HUES64 (cell line): Measurements from ENCODE around the gene FRMPD2.
"Not testable (repeated sequence)": the region's sequence is repeated elsewhere in the genome, so short reads cannot be mapped to it uniquely, and the experiment has no call there.

Experiments
- H3K27ac ChIP-seq: 2 replicates; pipeline ENCODE4 v1.7.0; 2013; ENCODE audit warnings: low read depth, low read length, inconsistent platforms
- H3K27me3 ChIP-seq: 2 replicates; pipeline ENCODE4 v1.6.1; 2013; ENCODE audit warnings: mild to moderate bottlenecking, low read length; ENCODE audit not compliant: insufficient read depth
- H3K36me3 ChIP-seq: 2 replicates; pipeline ENCODE4 v1.6.1; 2013; ENCODE audit warnings: mild to moderate bottlenecking, low read length; ENCODE audit not compliant: insufficient read depth
- H3K4me1 ChIP-seq: 2 replicates; pipeline ENCODE4 v1.6.1; 2013; ENCODE audit warnings: mild to moderate bottlenecking, low read length, moderate library complexity; ENCODE audit not compliant: insufficient read depth
- H3K4me3 ChIP-seq: 2 replicates; pipeline ENCODE4 v1.5.1; 2013; ENCODE audit warnings: mild to moderate bottlenecking, low read length, moderate library complexity
- H3K9ac ChIP-seq: 2 replicates; pipeline ENCODE4 v1.6.1; 2013; ENCODE audit warnings: mild to moderate bottlenecking, low read depth, low read length
- H3K9me3 ChIP-seq: 2 replicates; pipeline ENCODE4 v1.6.1; 2013; ENCODE audit warnings: low read depth, low read length; ENCODE audit not compliant: insufficient read depth
- WGBS: fragments of 150-250, 120-280 bp; methylation state at CpG from one replicate; pipeline ENCODE4 v1.1.7; 2013; ENCODE audit warnings: missing lambda C conversion rate; 5-methylcytosine and 5-hydroxymethylcytosine counted together

Gene FRMPD2

DNA sequence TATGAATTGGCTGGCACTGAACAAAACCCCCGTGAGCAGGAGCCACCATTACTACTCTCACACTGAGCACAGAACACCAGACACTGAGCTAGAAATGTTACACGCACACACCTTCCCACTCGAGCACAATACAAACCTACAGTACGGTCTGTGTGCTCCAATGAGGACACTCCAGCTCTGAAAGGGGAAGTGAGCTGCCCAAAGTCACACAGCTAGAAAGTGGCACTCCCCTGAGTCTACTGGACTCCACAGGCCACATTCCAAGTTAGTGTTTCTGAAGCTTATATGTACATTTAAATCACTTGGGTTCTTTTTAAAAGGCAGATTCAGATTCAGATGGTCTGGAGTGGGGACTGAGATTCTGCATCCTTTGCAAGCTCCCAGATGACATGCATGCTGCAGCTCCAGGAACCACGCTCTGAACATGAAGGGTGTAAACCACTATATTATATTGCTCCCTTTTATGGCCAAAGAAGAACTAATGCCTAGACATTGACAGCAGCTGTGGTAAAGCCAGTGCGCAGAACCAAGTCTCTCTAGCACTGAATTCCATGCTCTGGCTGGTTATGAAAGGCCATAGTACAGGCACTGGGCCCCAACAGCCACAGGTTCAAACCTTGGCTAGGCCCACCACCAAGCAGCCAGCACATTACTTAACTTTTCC, 77.1 kb downstream of the FRMPD2 start:
- Histone ChIP-seq H3K36me3 (no peaks in the 10 kb centered on the region), H3K27ac (no peak overlapping the region), H3K4me1 (no peaks in the 10 kb centered on the region), H3K4me3 (no peak overlapping the region), H3K27me3 (no peaks in the 10 kb centered on the region), H3K9me3 (no peaks in the 10 kb centered on the region), H3K9ac (no peak overlapping the region)
- WGBS = 92% methylated on average over 6 of the region's 6 CpGs

- Histone ChIP-seq H3K4me3 (no peak overlapping the region), H3K9me3 (no peaks in the 10 kb centered on the region), H3K4me1 (no peaks in the 10 kb centered on the region), H3K9ac (no peak overlapping the region), H3K27ac (no peak overlapping the region), H3K27me3 (no peaks in the 10 kb centered on the region), H3K36me3 (no peaks in the 10 kb centered on the region)
- 85% methylated on average over 2 of the region's 2 CpGs for WGBS
Observed at GRCh38 chr10:48195803-48196202, 78.7 kb downstream of the FRMPD2 start.

DNA sequence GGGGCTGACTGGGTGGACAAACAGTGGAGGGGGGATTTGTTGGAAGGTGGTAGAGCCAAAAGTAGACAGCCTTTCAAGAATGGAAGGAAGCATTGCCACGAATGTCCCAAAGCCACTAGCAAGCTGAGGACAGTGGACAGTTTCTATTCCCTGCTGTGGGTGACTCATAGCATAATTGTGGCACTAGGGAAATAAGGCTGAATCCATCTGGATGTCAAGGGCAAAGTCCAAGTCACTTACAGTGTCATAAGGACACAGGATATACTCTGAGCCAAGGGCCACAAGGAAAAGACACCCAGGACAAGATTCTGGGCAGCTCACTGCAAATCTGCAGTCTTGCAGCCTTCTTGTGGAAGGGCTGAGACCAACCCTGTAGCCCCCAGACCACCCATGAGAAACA, 79.7 kb downstream of the FRMPD2 start:
- H3K9ac ChIP-seq = no peak overlapping the region
- H3K4me3 ChIP-seq = no peak overlapping the region
- no peak overlapping the region for H3K27ac ChIP-seq
- no peaks in the 10 kb centered on the region for H3K27me3 ChIP-seq
- no peaks in the 10 kb centered on the region for H3K4me1 ChIP-seq
- no peaks in the 10 kb centered on the region for H3K9me3 ChIP-seq
- H3K36me3 ChIP-seq = no peaks in the 10 kb centered on the region
- WGBS = 84% methylated on average over 1 of the region's 1 CpG

DNA sequence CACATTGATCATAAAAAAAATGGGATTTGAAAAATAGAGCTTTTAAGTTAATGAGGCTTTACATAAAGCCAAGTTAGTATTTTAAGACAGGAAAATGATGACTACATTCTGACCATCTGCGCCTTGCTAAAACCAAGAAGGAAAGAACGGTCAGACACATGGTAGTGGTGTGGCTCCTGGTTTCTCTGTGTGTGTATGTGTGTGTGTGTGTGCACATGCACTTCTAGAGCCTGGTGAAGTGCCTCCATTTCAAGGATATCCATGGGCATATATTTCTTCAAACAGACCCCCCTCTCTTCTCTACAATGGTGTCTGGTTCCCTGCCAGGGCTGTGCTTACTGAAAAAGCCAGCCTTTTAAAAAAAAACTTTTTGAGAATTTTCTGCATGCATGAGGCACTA, 80.9 kb downstream of the FRMPD2 start:
- no peaks in the 10 kb centered on the region for H3K36me3 ChIP-seq
- H3K4me1 ChIP-seq = no peaks in the 10 kb centered on the region
- H3K27me3 ChIP-seq = no peaks in the 10 kb centered on the region
- H3K27ac ChIP-seq = no peak overlapping the region
- WGBS = 95% methylated on average over 2 of the region's 2 CpGs
- H3K9me3 ChIP-seq = no peaks in the 10 kb centered on the region
- H3K4me3 ChIP-seq = no peak overlapping the region
- no peak overlapping the region for H3K9ac ChIP-seq

DNA sequence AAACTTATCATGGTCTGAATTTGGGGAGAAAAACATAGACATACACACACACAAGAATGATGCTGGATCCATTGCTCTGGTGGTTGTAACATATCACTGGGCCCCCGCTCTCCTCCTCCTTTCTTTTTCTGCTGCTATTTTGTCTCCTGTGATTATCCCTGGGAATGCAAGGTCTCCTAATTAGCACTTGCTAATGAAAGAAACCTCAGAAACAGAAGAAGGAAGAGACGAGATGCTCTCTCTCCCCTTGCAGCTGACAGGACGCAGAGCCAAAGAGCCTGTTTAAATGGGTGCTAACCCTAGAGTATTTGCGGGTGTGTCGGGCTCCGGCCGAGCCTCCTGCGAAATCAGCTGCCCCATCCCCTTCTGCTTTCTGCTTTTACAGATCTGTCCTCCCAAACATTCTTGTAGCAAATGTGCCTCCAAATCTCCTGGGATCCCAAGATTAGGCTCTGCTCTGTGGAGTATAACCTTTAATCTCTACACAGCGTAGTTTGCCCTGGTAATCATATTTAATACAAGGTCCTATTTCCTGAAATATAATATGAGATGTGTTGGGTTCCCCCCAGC, 81.5 kb downstream of the FRMPD2 start:
- no peak overlapping the region for H3K9ac ChIP-seq
- H3K4me1 ChIP-seq = no peaks in the 10 kb centered on the region
- H3K27me3 ChIP-seq = no peaks in the 10 kb centered on the region
- 49% methylated on average over 8 of the region's 9 CpGs for WGBS
- no peak overlapping the region for H3K4me3 ChIP-seq
- no peaks in the 10 kb centered on the region for H3K36me3 ChIP-seq
- no peak overlapping the region for H3K27ac ChIP-seq
- no peaks in the 10 kb centered on the region for H3K9me3 ChIP-seq

GRCh38 chr10:48187713-48188485, 86.6 kb downstream of the FRMPD2 start:
- H3K9me3 ChIP-seq = no peaks in the 10 kb centered on the region
- no peaks in the 10 kb centered on the region for H3K36me3 ChIP-seq
- no peaks in the 10 kb centered on the region for H3K4me1 ChIP-seq
- no peak overlapping the region for H3K27ac ChIP-seq
- H3K4me3 ChIP-seq = no peak overlapping the region
- WGBS = 91% methylated on average over 10 of the region's 10 CpGs
- H3K27me3 ChIP-seq = no peaks in the 10 kb centered on the region
- no peak overlapping the region for H3K9ac ChIP-seq

DNA sequence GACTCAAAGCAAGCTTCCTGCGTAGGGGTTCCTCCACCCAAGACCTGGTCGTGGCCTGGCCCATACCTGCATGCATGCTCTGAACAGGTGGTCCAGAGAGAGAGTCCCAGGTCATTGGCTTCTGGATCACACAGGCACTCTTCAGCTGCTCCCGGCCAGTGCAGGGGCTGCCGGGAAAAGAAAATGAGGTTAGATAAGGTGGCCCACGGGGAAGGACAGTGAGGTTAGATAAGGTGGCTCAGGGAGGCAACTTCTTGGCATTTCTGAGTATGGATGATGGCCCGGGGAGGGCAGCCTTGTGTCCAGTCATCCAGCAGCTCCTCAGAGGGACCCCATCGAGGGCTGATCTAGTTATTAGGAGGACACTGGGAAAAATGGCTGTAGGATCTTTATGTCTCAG, 87.4 kb downstream of the FRMPD2 start:
- Histone ChIP-seq H3K4me3 (no peak overlapping the region), H3K27me3 (no peaks in the 10 kb centered on the region), H3K27ac (no peak overlapping the region), H3K9ac (no peak overlapping the region), H3K4me1 (no peaks in the 10 kb centered on the region), H3K36me3 (no peaks in the 10 kb centered on the region), H3K9me3 (no peaks in the 10 kb centered on the region)
- 92% methylated on average over 7 of the region's 7 CpGs for WGBS

DNA sequence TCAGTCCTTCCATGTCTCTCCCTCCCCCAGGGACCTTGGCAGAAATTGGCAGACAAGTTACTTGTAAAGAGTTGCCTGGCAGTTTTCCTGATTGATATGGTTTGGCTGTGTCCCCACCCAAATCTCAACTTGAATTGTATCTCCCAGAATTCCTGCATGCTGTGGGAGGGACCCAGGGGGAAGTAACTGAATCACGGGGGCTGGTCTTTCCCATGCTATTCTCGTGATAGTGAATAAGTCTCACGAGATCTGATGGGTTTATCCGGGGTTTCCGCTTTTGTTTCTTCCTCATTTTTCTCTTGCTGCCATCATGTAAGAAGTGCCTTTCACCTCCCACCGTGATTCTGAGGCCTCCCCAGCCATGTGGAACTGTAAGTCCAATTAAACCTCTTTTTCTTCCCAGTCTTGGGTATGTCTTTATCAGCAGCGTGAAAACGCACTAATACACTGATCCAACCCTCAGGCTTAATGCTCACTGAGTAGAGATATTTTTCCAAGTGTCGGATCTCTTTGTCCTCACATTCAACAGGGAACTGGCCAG, 88.2 kb downstream of the FRMPD2 start:
- H3K4me3 ChIP-seq, H3K27me3 ChIP-seq: not testable (repeated sequence)
- 91% methylated on average over 9 of the region's 9 CpGs for WGBS

DNA sequence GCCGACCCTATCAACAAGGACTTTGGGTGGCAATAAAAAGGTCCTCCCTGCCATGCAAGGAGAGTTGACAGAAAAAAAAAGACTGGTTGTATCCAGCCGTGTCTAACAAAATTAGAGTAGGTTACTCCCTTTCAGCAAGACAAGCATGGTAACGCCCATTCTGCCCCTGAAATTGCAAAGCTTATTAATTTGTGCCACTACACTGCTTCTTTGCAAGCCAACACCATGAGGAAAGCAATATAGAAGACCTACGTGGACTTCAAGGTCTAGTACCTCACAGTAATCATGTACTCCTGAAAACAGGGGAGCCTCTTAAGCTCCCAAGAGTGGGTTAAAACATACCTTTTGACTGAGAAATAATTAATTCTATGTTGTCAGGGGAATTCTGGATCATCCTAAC, 90.3 kb downstream of the FRMPD2 start:
- WGBS = 79% methylated on average over 4 of the region's 4 CpGs
- no peaks in the 10 kb centered on the region for H3K4me1 ChIP-seq
- H3K27ac ChIP-seq = no peak overlapping the region
- H3K27me3 ChIP-seq = no peaks in the 10 kb centered on the region
- H3K9ac ChIP-seq = no peak overlapping the region
- no peak overlapping the region for H3K4me3 ChIP-seq
- H3K9me3 ChIP-seq = no peaks in the 10 kb centered on the region
- no peaks in the 10 kb centered on the region for H3K36me3 ChIP-seq

More for the DNA sequence above, 88.2 kb downstream of the FRMPD2 start:
- not testable (repeated sequence) for H3K36me3 ChIP-seq, H3K9me3 ChIP-seq, H3K9ac ChIP-seq, H3K4me1 ChIP-seq, H3K27ac ChIP-seq

DNA sequence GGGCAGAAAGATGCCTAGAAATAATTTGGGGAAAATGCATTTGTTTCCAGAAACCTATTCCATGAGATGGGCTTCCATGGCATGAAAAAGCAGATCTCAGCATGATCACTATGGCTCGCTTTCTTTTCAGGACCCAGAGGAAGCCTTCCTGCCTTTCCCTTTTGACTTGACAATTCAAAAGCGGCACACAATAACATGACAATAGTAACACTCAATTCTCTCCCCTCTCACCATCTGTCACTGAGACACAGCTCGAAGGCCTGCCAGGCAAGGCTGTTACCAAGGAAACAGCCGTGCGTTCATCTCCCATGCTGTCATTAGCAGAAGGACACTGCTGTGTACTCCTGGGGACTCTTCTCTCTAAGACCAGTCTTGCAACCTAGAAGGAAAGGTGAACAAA, 101.8 kb downstream of the FRMPD2 start:
- H3K4me1 ChIP-seq, H3K4me3 ChIP-seq, H3K36me3 ChIP-seq, H3K27ac ChIP-seq, H3K9me3 ChIP-seq, H3K9ac ChIP-seq, H3K27me3 ChIP-seq: not testable (repeated sequence)
- 44% methylated on average over 2 of the region's 5 CpGs for WGBS

DNA sequence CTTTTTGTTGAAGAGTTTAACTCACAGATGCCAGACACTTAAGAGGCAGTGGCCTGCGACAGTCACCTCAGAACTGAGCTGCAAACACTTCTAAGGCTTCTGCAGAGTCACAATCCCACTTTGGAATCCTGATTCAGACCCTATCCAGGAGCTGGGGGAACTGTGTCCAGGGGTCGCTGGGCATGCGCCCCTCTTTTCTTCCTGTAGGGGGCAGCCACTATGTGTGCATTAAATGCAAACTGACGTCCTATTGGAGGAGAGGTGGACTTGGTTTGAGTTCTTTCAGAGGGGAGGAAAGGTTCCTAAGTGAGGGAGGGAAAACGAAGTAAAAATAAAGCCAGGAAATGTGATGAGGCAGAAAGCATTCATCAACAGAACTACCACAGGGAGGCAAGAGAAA, 113.8 kb downstream of the FRMPD2 start:
- not testable (repeated sequence) for H3K9ac ChIP-seq, H3K36me3 ChIP-seq, H3K27ac ChIP-seq, H3K4me1 ChIP-seq, H3K9me3 ChIP-seq, H3K27me3 ChIP-seq, H3K4me3 ChIP-seq
- WGBS = no CpG with 5 or more reads among the region's 5 CpGs
